HCT116 (cell line): Measurements from ENCODE around the gene TUNAR. TPM values are rescaled to one million over a fixed set of nuclear protein-coding genes. Genes with fewer than 3 reads are reported as not detected.

ENCODE experiments used
- ATAC-seq: fragments of 200-7000 bp; cut with Tn5 transposase; 2 replicates; pipeline ENCODE4 v1.9.1; 2020; ENCODE audit warnings: mild to moderate bottlenecking, moderate library complexity
- BruUV-seq: library from RNA; stranded (reverse); fragments of 400-500 nt; replicated peaks from 2 replicates; lab custom pipeline; 2021; lab: Mats Ljungman, UMichigan
- CTCF ChIA-PET: fragments of 300-600 bp; sonication (Branson Sonifier 250); formaldehyde crosslinking; loops from one replicate; lab custom pipeline; 2021; ENCODE audit warnings: antibody characterized with exemption; lab: Charles Lee
- POLR2A ChIA-PET: fragments of 300-600, 350-600 bp; sonication (Branson Sonifier 250); formaldehyde crosslinking; loops from one replicate; lab custom pipeline; 2021; ENCODE audit warnings: antibody characterized with exemption; lab: Charles Lee
- RAD21 ChIA-PET, 2 experiments: fragments of 300-600 bp; sonication (Branson Sonifier 250); formaldehyde crosslinking; loops; one replicate each; lab custom pipeline; 2023; ENCODE audit warnings: low total read pairs in 2 of 2; ENCODE audit not compliant: uncharacterized antibody in 2 of 2, unreplicated experiment in 2 of 2, low non-redundant PET in 1 of 2; lab: Charles Lee
- DNase-seq: peaks from one replicate; pipeline ENCODE4 v3.0.0-alpha.2; 2010; ENCODE audit warnings: low read depth, low spot score
- H2AFZ ChIP-seq: fragments of 200-600 bp; shearing (Covaris generic), sonication (generic); 2 replicates; pipeline ENCODE4 v1.6.1; 2017; ENCODE audit warnings: low read depth, mixed run types, mixed read lengths, antibody characterized with exemption, low read length; ENCODE audit not compliant: poor library complexity, severe bottlenecking
- H3K27ac ChIP-seq: 2 replicates; pipeline ENCODE4 v1.5.1; 2012; ENCODE audit warnings: low read depth, low read length
- H3K27me3 ChIP-seq: fragments of 200-600 bp; sonication (generic); 2 replicates; pipeline ENCODE4 v1.6.1; 2016; ENCODE audit warnings: mixed run types, low read length, mixed read lengths; ENCODE audit not compliant: insufficient read depth
- H3K36me3 ChIP-seq, 2 experiments: fragments of 200-500 bp in 1 of 2; fragments of 200-600 bp in 1 of 2; sonication (Bioruptor generic) in 1 of 2; sonication (generic) in 1 of 2; 2 replicates each; pipeline versions ENCODE4 v1.5.1 to v1.6.1; 2014 to 2016; ENCODE audit warnings: low read length in 2 of 2, inconsistent platforms in 1 of 2, mixed read lengths in 1 of 2, mixed run types in 1 of 2; ENCODE audit not compliant: insufficient read depth in 2 of 2, control insufficient read depth in 1 of 2
- H3K4me1 ChIP-seq, 2 experiments: fragments of 200-600 bp in 1 of 2; sonication (generic) in 1 of 2; 2 replicates each; pipeline versions ENCODE4 v1.5.1 to v1.6.1; 2012 to 2017; ENCODE audit warnings: low read length in 2 of 2, inconsistent platforms in 1 of 2, mild to moderate bottlenecking in 1 of 2, mixed read lengths in 1 of 2, mixed run types in 1 of 2, moderate library complexity in 1 of 2; ENCODE audit not compliant: insufficient read depth in 2 of 2, control insufficient read depth in 1 of 2
- H3K4me2 ChIP-seq: fragments of 200-600 bp; sonication (generic); 2 replicates; pipeline ENCODE4 v1.6.1; 2017; ENCODE audit warnings: mixed run types, low read length, mixed read lengths
- H3K4me3 ChIP-seq, 2 experiments: fragments of 200-600 bp in 1 of 2; sonication (generic) in 1 of 2; replicated peaks in 1 of 2; 2 replicates each; pipeline ENCODE4 v1.5.1; 2011 to 2016; ENCODE audit warnings: low read length in 2 of 2, control low read depth in 1 of 2, low read depth in 1 of 2, mild to moderate bottlenecking in 1 of 2, mixed read lengths in 1 of 2, mixed run types in 1 of 2
- H3K79me2 ChIP-seq: fragments of 200-600 bp; sonication (generic); 2 replicates; pipeline ENCODE4 v1.6.1; 2017; ENCODE audit warnings: mild to moderate bottlenecking, mixed run types, low read length, moderate library complexity, mixed read lengths; ENCODE audit not compliant: insufficient read depth
- H3K9ac ChIP-seq: fragments of 200-600 bp; sonication (generic); 2 replicates; pipeline ENCODE4 v1.6.1; 2016; ENCODE audit warnings: low read length, mixed read lengths
- H3K9me2 ChIP-seq: fragments of 200-600 bp; sonication (generic), shearing (Covaris generic); 2 replicates; pipeline ENCODE4 v1.6.1; 2017; ENCODE audit warnings: mixed run types, mild to moderate bottlenecking, moderate library complexity; ENCODE audit not compliant: insufficient read depth
- H3K9me3 ChIP-seq, 2 experiments: fragments of 200-500 bp in 1 of 2; fragments of 200-600 bp in 1 of 2; sonication (Bioruptor generic) in 1 of 2; sonication (generic) in 1 of 2; 2 replicates each; pipeline ENCODE4 v1.6.1; 2014 to 2017; ENCODE audit warnings: low read length in 2 of 2, mixed read lengths in 2 of 2, inconsistent platforms in 1 of 2, low read depth in 1 of 2, mild to moderate bottlenecking in 1 of 2, mixed run types in 1 of 2, moderate library complexity in 1 of 2; ENCODE audit not compliant: control insufficient read depth in 1 of 2, insufficient read depth in 1 of 2
- H4K20me1 ChIP-seq: fragments of 200-600 bp; sonication (generic), shearing (Covaris generic); 2 replicates; pipeline ENCODE4 v1.6.1; 2017; ENCODE audit warnings: mixed run types, mild to moderate bottlenecking, moderate library complexity; ENCODE audit not compliant: insufficient read depth
- CBX3 ChIP-seq: IDR thresholded peaks from 2 replicates; pipeline ENCODE4 v1.6.1; 2012; ENCODE audit warnings: low read depth
- CEBPB ChIP-seq: IDR thresholded peaks from 2 replicates; pipeline ENCODE4 v1.6.1; 2012; ENCODE audit warnings: low read depth
- EGR1 ChIP-seq: IDR thresholded peaks from 2 replicates; pipeline ENCODE4 v1.6.1; 2012; ENCODE audit warnings: low read depth
- RAD21 ChIP-seq: IDR thresholded peaks from 2 replicates; pipeline ENCODE4 v1.6.1; 2012; ENCODE audit warnings: low read depth, mild to moderate bottlenecking
- REST ChIP-seq: IDR thresholded peaks from 2 replicates; pipeline ENCODE4 v1.6.1; 2012; ENCODE audit warnings: low read depth
- SP1 ChIP-seq: IDR thresholded peaks from 2 replicates; pipeline ENCODE4 v1.6.1; 2012; ENCODE audit warnings: low read depth
- TCF7L2 ChIP-seq: IDR thresholded peaks from 2 replicates; pipeline ENCODE4 v1.7.0; 2011; ENCODE audit warnings: borderline replicate concordance, inconsistent platforms; ENCODE audit not compliant: insufficient read depth, insufficient read length; ENCODE audit errors: extremely low read depth
- ZBTB33 ChIP-seq: IDR thresholded peaks from 2 replicates; pipeline ENCODE4 v1.6.1; 2011; ENCODE audit warnings: mild to moderate bottlenecking, low read length, moderate library complexity; ENCODE audit not compliant: insufficient replicate concordance; ENCODE audit errors: extremely low read depth
- intact Hi-C: fragments of 100-400 bp; cut with micrococcal nuclease; formaldehyde crosslinking; loops from 2 replicates; pipeline ENCODE4 v1.10.0; 2022
- total RNA-seq: library from RNA; stranded (reverse); gene quantifications from one replicate; pipeline ENCODE4 v1.2.1, GENCODE V29; 2021; ENCODE audit not compliant: unreplicated experiment

The TUNAR gene
- total RNA-seq, 1 experiment from 2014 or later = not detected

- H3K27ac ChIP-seq = no peak overlapping the region
- no peaks in the 10 kb centered on the region for H3K79me2 ChIP-seq
- ATAC-seq = no peak
- no peak overlapping the region for H3K9ac ChIP-seq
- H3K4me3 ChIP-seq = no peak overlapping the region
- H3K9me2 ChIP-seq = no peaks in the 10 kb centered on the region
- CTCF ChIA-PET = no interaction called here
- intact Hi-C loops = no loop called here
- H3K27me3 ChIP-seq = peaks cover 52% of the 10 kb centered on the region
- H3K4me1 ChIP-seq = no peaks in the 10 kb centered on the region
- RAD21 ChIA-PET = no interaction called here
- no peak for DNase-seq
- no peaks in the 10 kb centered on the region for H3K36me3 ChIP-seq
- H3K9me3 ChIP-seq = no peaks in the 10 kb centered on the region
- no peak overlapping the region for H2AFZ ChIP-seq
- no TSS peak for BruUV-seq
- no peak overlapping the region for H3K4me2 ChIP-seq
- TF ChIP-seq TCF7L2 (no peak), SP1 (no peak), EGR1 (no peak), RAD21 (no peak), REST (no peak), CBX3 (no peak), ZBTB33 (no peak), CEBPB (no peak)
- TF ChIP-seq, all 23 proteins: peak for 0
- POLR2A ChIA-PET = no interaction called here
- H4K20me1 ChIP-seq = no peaks in the 10 kb centered on the region
Measured at GRCh38 chr14:95920769-95921438, 44.3 kb downstream of the TUNAR start.
